VCaP (cell line): ENCODE measurements around the gene NRCAM.

Experiments
- H3K27ac ChIP-seq: fragments of 450-650 bp; 2 replicates; pipeline ENCODE4 v1.5.1; 2017
- TF ChIP-seq, protein P1 (sequence below): fragments of 450-650 bp; conservative IDR thresholded peaks from 2 replicates; pipeline ENCODE4 v1.5.1; 2017; ENCODE audit warnings: mild to moderate bottlenecking, moderate library complexity

NRCAM gene

DNA sequence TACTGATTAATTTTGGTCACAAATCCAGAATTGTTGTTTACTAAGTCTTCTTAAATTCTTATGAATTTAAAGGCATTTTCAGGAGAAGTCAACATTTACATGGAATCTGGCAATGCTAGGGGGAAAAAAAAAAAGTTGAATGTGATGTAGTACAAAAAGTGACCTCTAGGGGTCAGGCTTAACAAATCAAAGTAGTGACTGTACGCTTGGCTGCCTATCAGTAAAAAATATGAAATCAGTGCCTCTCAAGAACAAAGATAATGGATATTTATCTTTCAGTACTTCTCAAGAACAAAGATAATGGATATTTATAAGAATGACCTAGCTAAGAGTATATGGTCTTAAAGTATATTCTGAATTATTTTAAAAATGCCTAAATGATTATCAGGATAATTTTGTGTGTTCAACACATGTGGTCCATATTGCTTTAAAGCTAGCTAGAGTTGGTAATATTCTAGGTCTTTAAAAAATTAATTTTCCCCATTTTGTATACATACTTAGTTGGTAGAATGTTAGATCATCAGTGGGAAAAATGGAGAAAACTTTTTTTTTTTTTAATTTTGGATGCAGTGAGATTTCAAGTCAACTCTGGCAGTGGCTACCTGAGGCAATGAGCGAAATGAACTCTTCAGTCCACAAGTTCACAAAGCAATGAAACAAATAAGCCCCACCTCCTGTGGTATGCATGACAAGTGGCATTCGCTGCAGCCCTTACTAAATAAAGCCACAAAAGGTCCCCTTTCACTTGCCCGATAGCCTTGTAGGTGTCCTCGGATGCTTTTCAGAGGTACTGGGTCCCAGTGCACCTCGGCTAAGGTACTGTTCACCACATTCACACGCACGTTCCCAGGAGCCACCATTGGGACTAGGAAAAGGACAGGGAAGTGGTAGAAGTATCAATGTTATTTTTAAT, 274.9 kb downstream of the NRCAM start:
- TF ChIP-seq, protein P1, sequence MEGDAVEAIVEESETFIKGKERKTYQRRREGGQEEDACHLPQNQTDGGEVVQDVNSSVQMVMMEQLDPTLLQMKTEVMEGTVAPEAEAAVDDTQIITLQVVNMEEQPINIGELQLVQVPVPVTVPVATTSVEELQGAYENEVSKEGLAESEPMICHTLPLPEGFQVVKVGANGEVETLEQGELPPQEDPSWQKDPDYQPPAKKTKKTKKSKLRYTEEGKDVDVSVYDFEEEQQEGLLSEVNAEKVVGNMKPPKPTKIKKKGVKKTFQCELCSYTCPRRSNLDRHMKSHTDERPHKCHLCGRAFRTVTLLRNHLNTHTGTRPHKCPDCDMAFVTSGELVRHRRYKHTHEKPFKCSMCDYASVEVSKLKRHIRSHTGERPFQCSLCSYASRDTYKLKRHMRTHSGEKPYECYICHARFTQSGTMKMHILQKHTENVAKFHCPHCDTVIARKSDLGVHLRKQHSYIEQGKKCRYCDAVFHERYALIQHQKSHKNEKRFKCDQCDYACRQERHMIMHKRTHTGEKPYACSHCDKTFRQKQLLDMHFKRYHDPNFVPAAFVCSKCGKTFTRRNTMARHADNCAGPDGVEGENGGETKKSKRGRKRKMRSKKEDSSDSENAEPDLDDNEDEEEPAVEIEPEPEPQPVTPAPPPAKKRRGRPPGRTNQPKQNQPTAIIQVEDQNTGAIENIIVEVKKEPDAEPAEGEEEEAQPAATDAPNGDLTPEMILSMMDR: peak; percentile 81

GRCh38 chr7:108178398-108178797, 277.8 kb downstream of the NRCAM start:
- H3K27ac ChIP-seq: no peak overlapping the region
- TF ChIP-seq, protein P1: no peak

More for the DNA sequence above, 274.9 kb downstream of the NRCAM start:
- no peak overlapping the region for H3K27ac ChIP-seq

DNA sequence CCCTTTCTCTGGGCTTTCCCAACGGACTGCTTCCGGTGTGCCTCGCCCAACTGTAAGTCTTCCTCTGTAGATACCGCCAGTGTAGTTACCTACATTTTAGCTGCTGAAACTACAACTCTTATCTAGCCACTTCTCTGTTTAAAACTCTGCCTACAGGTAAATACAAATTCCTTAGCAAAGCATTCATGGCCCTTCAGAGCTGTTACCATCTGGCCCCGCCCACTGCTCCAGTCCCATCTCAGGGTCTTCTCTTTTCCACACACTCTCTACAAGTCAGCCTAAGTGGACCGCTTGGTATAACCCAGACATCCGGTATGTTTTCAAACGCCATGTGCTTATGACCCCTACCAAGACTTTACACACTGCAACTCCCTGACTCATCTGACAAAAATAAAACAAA, 285.1 kb downstream of the NRCAM start:
- no peak overlapping the region for H3K27ac ChIP-seq
- TF ChIP-seq, protein P1: no peak

DNA sequence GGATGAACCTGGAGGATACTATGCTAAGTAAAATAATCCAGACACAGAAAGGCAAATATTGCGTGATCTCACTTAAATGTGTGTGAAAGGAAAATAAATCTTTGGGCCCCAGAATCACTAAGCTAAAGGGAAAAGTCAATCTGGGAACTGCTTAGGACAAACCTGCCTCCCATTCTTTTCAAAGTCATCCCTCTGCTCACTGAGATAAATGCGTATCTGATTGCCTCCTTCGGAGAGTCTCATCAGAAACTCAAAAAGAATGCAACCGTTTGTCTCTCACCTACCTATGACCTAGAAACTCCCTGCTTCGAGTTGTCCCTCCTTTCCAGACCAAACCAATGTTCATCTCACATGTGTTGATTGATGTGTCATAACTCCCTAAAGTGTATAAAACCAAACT, 286.0 kb downstream of the NRCAM start:
- TF ChIP-seq, protein P1: no peak
- H3K27ac ChIP-seq: no peak overlapping the region

- TF ChIP-seq, protein P1: no peak
- H3K27ac ChIP-seq: no peak overlapping the region
Observed at GRCh38 chr7:108167460-108167859, 288.8 kb downstream of the NRCAM start.

GRCh38 chr7:108166687-108167086, 289.5 kb downstream of the NRCAM start:
- no peak overlapping the region for H3K27ac ChIP-seq
- TF ChIP-seq, protein P1: no peak

GRCh38 chr7:108165723-108166122, 290.5 kb downstream of the NRCAM start:
- H3K27ac ChIP-seq: no peak overlapping the region
- TF ChIP-seq, protein P1: no peak
